GM19455 (cell line): ENCODE results near the gene TRIM44.
"Not testable (repeated sequence)": the region's sequence is repeated elsewhere in the genome, so short reads cannot be mapped to it uniquely, and the experiment has no call there.

Source experiments
- ATAC-seq: cut with Tn5 transposase; IDR thresholded peaks from one replicate; pipeline ENCODE4 v1.9.1; 2021; ENCODE audit not compliant: unreplicated experiment

The TRIM44 gene

DNA sequence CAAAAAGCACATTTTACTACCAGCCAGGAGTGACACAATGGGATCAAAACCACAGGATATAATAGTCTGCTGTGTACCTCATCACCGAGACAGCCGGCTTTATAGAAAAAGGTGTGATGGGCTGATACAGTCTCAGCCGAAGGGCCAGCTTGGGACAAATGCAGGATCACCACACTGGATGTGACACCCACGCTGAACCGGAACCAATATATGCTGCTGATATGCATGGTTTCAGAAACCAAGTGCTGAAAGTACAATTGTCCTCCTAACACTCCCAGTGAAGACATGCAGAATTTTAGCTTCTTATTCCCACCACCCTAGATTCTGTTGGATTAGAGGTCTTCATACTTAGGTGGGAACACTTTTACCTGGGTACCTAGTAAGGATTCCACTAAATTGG, 184.3 kb downstream of the TRIM44 start:
- ATAC-seq, result no peak

DNA sequence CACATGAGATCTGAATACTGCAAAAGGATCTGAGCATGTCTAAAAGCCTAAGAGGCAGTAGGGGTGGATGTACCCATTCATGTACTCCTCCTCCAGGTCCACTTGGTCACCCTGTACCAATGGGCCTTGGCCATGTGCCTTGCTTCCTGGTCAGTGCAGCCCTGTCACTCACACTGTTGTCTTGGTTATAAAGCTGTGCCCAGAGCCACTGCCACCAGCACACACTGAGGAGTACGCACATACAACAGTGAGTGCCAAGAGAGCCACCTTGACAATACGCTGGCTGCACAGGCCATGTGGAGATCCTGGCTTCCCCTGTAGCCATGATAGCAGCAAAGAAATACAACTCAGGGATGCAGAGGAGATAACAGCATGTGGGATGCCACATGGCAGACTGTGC, 184.9 kb downstream of the TRIM44 start:
- ATAC-seq, result no peak

DNA sequence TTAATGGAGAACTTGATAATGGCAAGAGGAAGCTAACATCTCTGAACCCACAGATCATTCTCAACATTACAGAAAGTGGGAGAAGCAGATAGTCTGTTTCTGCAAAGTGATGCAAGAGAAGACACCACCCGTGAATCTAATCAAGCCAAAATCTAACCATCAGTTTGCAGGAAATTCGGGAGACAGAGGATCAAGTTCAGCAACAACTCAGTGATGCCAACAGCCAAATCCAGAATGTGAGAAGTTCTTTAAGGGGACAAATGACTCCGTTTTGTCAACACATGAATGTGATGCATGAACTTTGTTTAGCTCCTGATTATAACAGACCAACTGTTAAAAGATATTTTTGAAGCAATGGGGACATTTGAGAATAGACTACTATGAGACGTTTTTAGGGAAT, 186.0 kb downstream of the TRIM44 start:
- no peak for ATAC-seq

DNA sequence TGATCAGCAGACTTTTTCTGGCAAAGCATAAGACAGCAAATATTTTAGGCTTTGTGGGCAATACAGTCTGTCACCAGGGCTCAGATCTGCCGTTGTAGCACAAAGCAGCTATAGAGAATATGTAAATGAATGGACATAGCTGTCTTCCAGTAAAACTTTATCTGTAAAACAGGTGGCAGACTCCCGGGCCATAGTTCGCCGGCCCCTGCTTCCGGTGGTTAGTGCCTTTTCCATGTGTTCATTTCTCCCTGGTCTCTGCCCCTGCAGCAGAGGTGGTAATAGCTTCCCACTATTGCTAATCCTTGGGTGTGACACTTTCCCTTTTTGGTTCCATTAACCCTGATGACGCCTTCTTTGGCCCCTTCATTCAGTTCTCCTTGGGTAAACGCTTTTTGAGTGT, 187.6 kb downstream of the TRIM44 start:
- ATAC-seq, result no peak

DNA sequence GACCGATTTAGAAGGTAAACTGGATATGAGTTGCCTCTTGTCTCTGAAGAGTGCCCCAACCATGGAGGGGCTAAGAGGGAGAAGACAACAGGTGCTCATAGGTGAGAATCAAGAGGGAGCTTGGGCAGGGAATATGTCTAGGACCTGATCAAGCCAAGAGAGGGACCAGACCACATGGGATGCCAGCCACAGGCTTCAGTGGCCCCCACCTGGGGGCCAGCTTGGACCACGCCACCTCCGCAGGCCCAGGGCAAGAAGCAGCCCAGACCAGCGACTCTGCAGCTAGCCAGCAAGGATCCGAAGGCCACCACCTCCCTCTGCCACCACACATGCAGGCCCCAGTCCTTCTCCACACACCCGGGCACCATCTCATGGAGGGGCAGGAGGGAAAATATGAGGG, 188.8 kb downstream of the TRIM44 start:
- ATAC-seq, result no peak

DNA sequence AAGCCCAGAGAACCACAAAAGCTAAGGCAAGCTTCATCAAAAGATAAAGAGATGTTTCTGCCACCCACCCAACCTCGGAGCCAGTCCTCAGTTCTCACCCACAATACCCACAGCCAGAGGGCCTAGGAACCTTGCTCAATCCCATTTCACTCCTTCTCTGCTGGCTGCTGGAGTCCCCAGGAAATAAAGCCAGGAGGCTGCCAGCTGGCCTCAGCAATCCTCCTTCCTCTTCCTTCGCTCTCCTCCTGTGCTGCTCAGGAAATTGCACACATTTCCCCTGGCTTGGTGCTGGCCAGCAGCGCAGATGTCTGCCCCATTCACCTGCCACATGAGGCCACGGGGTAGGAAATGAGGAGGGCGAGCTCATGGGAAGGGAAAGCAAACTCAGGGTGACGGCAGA, 189.5 kb downstream of the TRIM44 start:
- ATAC-seq, result no peak

DNA sequence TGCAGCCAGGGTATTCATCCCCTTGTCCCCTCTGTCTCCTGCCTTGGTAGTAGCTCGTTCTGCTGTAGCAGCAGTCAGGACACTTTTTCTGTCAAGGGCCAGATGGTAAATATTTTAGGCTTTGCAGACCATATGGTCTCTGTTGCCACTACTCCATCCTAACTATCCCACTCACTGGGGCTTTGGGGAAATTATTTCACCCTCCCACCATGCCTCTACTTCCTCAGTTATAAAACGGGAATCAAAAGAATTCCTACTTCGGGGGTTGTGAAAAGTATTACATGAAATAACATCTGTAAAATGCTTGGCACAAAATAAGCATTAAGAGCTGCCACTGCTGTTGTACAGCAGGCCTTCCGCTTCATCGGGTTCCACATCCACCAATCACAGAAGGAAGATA, 191.4 kb downstream of the TRIM44 start:
- ATAC-seq, result no peak

DNA sequence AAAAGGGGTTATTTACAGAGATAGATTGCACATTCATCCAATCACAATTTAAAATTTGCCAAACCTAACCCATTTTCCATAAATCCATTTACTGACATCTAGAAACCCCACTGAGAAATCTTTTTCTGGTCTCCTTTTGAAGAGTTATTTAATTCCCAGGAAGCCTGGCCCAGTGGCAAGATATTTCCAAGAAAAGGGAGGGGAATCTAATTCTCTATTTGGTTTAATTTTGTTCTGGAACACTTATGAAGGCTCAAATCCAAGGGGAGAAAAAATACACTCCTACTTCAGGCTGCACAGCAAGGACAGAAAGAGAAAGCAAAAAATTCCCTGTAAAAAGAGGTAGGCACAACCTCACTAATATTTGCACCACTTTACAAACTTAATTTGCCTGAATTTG, 193.1 kb downstream of the TRIM44 start:
- no peak for ATAC-seq

DNA sequence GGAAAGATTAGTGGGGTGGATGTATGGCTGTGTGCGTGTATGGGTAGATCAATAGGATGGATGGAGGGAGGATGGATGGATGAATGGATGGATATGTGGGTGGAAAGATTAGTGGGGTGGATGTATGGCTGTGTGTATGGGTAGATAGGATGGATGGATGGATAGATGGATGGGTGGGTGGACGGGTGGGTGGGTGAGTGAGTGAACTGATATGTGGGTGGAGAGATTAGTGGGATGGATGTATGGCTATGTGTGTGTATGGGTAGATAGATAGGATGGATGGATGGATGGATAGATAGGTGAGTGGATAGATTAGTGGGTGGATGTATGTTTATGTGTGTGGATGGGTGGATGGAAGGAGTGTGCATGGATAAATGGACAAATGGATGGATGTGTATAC, 193.7 kb downstream of the TRIM44 start:
- ATAC-seq, result no peak

DNA sequence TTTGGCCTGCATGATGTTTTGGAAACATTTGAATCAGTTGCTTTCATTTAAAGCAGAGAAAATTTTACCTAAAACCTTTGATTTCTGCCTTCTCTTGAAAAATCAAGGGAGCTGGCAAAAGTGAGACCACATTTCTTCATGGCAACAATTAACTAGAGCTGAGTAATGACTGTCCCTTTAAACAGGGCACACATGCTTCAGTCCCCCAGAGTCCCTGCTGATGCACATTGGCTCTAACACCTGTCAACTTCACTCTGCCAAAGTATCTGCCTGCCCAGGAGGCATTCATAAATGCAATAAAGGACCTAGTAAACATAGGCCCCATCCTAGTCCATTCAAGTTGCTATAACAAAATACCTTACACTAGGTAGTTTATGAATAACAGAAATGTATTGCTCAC, 194.2 kb downstream of the TRIM44 start:
- no peak for ATAC-seq

DNA sequence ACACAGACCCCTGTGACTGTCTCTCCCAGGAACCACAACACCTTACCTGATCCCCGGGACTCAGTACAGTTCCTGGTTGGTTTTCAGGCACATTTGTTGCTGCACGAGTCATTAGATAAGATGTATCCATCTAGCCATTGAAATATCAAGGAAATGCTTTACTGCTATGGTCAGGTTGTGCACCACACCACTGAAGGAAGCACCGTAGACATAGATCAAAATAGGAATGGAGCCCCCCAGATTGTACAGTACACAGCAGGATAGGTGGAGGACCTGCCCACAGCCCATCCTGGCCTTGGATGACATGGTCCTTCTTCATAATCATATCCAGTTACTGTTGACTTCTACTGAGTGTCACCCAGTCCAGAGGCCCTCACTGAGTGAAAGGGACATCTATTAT, 195.3 kb downstream of the TRIM44 start:
- no peak for ATAC-seq

DNA sequence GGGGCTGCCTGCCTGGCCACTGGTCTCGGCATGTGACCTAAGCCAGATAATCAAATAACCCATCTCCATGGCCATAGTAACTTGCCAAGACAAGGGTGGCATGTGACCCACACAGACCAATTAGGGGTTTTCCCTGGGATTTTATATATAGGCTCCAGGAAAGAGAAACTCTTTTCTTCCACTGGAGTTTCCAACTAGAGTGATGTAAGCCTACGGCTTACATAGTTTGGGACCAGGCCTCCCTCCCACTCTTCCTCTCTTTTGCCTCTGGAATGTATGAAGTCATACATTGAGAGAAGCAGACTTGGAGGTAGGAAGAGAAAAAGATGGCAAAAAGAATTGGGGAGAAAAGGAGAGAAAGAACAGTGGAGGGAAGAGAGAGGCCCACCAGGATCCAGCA, 196.7 kb downstream of the TRIM44 start:
- ATAC-seq, result no peak

DNA sequence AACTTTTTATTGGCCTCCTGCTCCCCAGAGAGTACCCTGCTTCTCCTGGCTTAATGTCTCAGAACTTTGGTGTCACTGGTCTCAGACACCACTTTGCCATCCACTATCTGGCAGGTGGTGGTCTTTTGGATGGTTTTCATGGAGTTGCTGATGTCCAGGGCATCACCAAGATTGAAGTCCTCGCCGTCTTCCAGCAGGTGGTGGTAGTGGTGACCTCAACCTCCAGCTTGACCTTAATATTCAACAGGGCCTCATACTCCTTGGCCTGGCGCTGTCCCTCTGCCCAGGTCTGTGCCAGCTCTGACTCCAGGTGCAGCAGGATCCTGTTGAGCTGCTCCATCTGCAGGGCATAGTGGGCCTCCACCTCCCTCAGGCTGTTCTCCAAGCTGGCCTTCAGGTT, 197.6 kb downstream of the TRIM44 start:
- not testable (repeated sequence) for ATAC-seq

DNA sequence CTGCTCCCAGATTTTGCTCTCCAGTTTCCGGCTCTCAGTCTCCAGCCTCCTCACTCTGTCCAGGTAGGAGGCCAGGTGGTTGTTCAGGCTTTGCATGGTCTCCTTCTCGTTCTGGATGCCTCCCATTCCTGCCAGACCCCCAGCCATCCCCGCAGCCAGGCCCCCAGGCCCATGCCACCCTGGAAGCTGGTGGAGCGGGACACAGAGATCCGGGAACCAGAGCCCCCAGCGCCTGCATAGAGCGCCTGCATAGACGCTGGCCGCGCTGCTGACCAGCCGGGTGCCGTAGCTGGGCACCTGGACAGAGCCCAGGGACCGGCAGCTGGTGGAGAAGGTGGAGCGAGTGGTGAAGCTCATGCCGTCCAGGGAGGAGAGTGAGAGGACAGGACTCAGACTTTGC, 198.6 kb downstream of the TRIM44 start:
- ATAC-seq, result no peak

DNA sequence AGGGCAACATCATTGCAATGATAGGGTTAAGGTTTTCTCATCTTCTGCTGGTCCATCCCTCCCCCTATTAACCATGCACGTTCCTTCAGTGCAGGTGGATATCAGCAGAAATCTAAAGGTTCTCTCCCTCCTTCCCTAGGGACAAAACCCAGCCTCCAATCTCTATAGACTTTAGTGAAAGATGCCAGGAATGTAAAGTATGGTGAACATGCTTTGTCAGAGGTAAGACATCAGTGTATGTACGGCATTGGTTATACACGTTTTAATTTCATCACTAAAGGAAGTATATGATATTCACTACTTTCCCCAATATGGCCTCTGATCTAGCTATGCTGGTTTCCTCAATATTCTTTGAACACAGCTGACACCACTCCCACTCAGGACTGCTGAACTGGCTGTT, 200.1 kb downstream of the TRIM44 start:
- ATAC-seq, result no peak

DNA sequence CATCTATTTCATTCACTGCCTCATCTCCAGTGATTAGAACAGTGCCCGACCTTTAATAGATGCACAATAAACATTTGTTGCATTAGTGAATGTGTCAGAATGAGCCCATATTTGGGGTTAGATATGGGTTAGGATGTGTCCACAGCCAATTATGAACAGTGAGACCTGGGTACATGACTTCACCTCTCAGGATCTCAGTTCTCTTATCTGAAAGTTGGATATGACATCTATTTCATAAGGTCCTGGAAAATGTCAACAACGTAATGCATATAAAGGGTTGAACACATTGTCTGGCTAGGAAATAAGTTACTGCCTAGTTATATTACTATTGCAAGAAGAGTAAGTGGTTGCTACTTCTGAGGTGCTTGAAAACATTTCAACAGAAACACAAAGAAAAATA, 201.6 kb downstream of the TRIM44 start:
- no peak for ATAC-seq

DNA sequence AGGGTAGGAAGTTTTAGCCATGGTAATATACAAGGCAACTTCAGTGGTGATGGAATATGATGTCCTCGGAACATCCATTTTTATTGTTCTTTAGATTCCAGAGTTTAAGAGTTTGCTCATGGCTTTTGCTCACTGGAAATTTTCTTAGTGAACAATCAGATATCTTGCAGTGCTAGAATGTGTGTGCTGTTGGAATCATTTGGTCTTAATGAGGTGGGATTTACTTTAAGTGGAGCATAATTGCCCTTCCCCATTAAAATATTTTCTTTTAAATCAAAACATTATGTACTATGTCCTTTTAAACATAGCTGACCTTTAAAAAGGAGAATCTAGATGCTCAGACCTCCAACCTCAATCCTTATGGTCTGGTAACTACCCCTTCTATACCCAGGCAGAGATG, 204.0 kb downstream of the TRIM44 start:
- ATAC-seq, result no peak
